Fibroblast of lung (primary cell): ENCODE measurements around the gene FKBP10. TPM values are rescaled to one million over a fixed set of nuclear protein-coding genes. Genes with fewer than 3 reads are reported as not detected.

ENCODE experiments used
- DNase-seq, 2 donors: peaks; one replicate each; pipeline versions ENCODE4 v3.0.0 to v3.0.0-alpha.2; 2010; ENCODE audit warnings: low read depth in 2 of 2
- H2AFZ ChIP-seq: 2 replicates; pipeline ENCODE4 v1.5.1; 2012; ENCODE audit warnings: low read length, control low read depth, inconsistent platforms
- H3K27ac ChIP-seq: 2 replicates; pipeline ENCODE4 v1.5.1; 2011; ENCODE audit warnings: low read length, control low read depth; ENCODE audit not compliant: insufficient read depth
- H3K27me3 ChIP-seq: 2 replicates; pipeline ENCODE4 v1.5.1; 2011; ENCODE audit warnings: mild to moderate bottlenecking, low read length; ENCODE audit not compliant: control insufficient read depth, insufficient read depth
- H3K36me3 ChIP-seq: 2 replicates; pipeline ENCODE4 v1.5.1; 2011; ENCODE audit warnings: low read length; ENCODE audit not compliant: control insufficient read depth, insufficient read depth
- H3K4me1 ChIP-seq: 2 replicates; pipeline ENCODE4 v1.5.1; 2011; ENCODE audit warnings: low read length; ENCODE audit not compliant: control insufficient read depth, insufficient read depth; ENCODE audit errors: extremely low read depth
- H3K4me2 ChIP-seq: 2 replicates; pipeline ENCODE4 v1.5.1; 2011; ENCODE audit warnings: low read length, control low read depth; ENCODE audit not compliant: insufficient read depth; ENCODE audit errors: extremely low read depth
- H3K4me3 ChIP-seq, 4 experiments: fragments of 200-600 bp in 1 of 4; sonication (generic) in 1 of 4; replicated peaks in 1 of 4; 2 replicates each; pipeline ENCODE4 v1.5.1; 2011 to 2016; ENCODE audit warnings: low read length in 4 of 4, low read depth in 3 of 4, mild to moderate bottlenecking in 3 of 4, control low read depth in 2 of 4, inconsistent platforms in 1 of 4, mixed read lengths in 1 of 4; ENCODE audit not compliant: insufficient read depth in 1 of 4; ENCODE audit errors: control extremely low read depth in 1 of 4
- H3K79me2 ChIP-seq: 2 replicates; pipeline ENCODE4 v1.5.1; 2012; ENCODE audit warnings: mild to moderate bottlenecking, low read length, inconsistent platforms; ENCODE audit not compliant: control insufficient read depth, insufficient read depth
- H3K9ac ChIP-seq: 2 replicates; pipeline ENCODE4 v1.5.1; 2011; ENCODE audit warnings: mild to moderate bottlenecking, low read length, control low read depth; ENCODE audit not compliant: insufficient read depth
- H3K9me3 ChIP-seq: 2 replicates; pipeline ENCODE4 v1.5.1; 2012; ENCODE audit warnings: low read depth, low read length; ENCODE audit not compliant: control insufficient read depth, insufficient read depth
- H4K20me1 ChIP-seq: 2 replicates; pipeline ENCODE4 v1.5.1; 2011; ENCODE audit warnings: low read length; ENCODE audit not compliant: control insufficient read depth, insufficient read depth; ENCODE audit errors: extremely low read depth
- CTCF ChIP-seq, 2 donors: IDR thresholded peaks in 1 of 2; conservative IDR thresholded peaks in 1 of 2; 1 replicate in 1 of 2; 2 replicates in 1 of 2; pipeline ENCODE4 v1.5.1; 2011 to 2012; ENCODE audit warnings: low read length in 2 of 2, control low read depth in 1 of 2, inconsistent platforms in 1 of 2, low read depth in 1 of 2, mild to moderate bottlenecking in 1 of 2
- EZH2 ChIP-seq: IDR thresholded peaks from 2 replicates; pipeline ENCODE4 v1.5.1; 2012; ENCODE audit warnings: low read length, control low read depth, mild to moderate bottlenecking; ENCODE audit errors: missing control alignments
- polyA plus RNA-seq, 2 donors: library from polyadenylated mRNA; depleted of rRNA in 1 of 2; stranded (reverse) in 1 of 2; unstranded in 1 of 2; fragments of >200 nt; gene quantifications; 2 replicates each; pipeline ENCODE4 v1.2.1, GENCODE V29; 2011 to 2012; ENCODE audit warnings: missing spikeins in 1 of 2
- total RNA-seq: library from RNA; depleted of rRNA; stranded (reverse); fragments of >200 nt; gene quantifications from 2 replicates; pipeline ENCODE4 v1.2.1, GENCODE V29; 2014

The FKBP10 gene
- total and polyA plus RNA-seq, 2 donors (not counting 1 experiment from before 2014, with no cell fraction given) = 182 to 242 TPM

- no peak overlapping the region for H3K4me2 ChIP-seq
- DNase-seq = no peak
- no peak overlapping the region for H3K27ac ChIP-seq
- H3K4me1 ChIP-seq = peaks cover 13% of the 10 kb centered on the region
- H2AFZ ChIP-seq = no peak overlapping the region
- no peaks in the 10 kb centered on the region for H3K36me3 ChIP-seq
- TF ChIP-seq CTCF (conservative IDR thresholded peaks at IDR 0.05 in 1 of 2, IDR thresholded peaks at IDR 0.05 in 1 of 2; ENCODE audit: low read depth in 1 of 2, low read length in 2 of 2) (no peak), EZH2 (no peak)
- H3K79me2 ChIP-seq = no peaks in the 10 kb centered on the region
- no peaks in the 10 kb centered on the region for H3K27me3 ChIP-seq
- H4K20me1 ChIP-seq = no peaks in the 10 kb centered on the region
- no peaks in the 10 kb centered on the region for H3K9me3 ChIP-seq
- H3K9ac ChIP-seq = no peak overlapping the region
- no peak overlapping the region for H3K4me3 ChIP-seq
Measured at GRCh38 chr17:41796121-41796895, 16.5 kb upstream of the FKBP10 start.

DNA sequence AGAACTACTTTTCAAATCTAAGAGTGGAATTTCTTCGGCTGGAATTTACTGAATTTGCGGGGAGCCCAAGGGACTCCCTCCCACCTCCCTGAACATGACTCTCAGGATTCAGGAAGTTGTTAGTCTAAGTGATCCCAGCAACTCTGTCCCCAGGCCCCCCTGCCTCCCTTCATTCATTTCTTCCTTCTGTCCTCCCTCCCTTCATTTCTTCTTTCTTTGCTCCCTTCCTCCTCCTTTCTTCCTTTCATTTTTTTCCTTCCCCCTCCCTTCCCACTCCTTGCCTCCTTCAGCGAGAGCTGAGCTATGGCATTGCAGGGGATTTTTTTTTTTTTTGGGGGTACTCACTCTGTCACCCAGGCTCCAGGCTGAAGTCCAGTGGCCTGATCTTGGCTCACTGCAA lies 15.4 kb upstream of the FKBP10 start:
- TF ChIP-seq CTCF (conservative IDR thresholded peaks at IDR 0.05 in 1 of 2, IDR thresholded peaks at IDR 0.05 in 1 of 2; ENCODE audit: low read depth in 1 of 2, low read length in 2 of 2) (no peak), EZH2 (no peak)
- H3K4me1 ChIP-seq = peaks cover 15% of the 10 kb centered on the region
- H3K27me3 ChIP-seq = no peaks in the 10 kb centered on the region
- no peaks in the 10 kb centered on the region for H4K20me1 ChIP-seq
- no peak overlapping the region for H3K9ac ChIP-seq
- no peak overlapping the region for H3K27ac ChIP-seq
- peaks cover 1% of the 10 kb centered on the region for H3K36me3 ChIP-seq
- no peak for DNase-seq
- no peak overlapping the region for H3K4me3 ChIP-seq
- H2AFZ ChIP-seq = no peak overlapping the region
- H3K79me2 ChIP-seq = no peaks in the 10 kb centered on the region
- no peaks in the 10 kb centered on the region for H3K9me3 ChIP-seq
- no peak overlapping the region for H3K4me2 ChIP-seq

DNA sequence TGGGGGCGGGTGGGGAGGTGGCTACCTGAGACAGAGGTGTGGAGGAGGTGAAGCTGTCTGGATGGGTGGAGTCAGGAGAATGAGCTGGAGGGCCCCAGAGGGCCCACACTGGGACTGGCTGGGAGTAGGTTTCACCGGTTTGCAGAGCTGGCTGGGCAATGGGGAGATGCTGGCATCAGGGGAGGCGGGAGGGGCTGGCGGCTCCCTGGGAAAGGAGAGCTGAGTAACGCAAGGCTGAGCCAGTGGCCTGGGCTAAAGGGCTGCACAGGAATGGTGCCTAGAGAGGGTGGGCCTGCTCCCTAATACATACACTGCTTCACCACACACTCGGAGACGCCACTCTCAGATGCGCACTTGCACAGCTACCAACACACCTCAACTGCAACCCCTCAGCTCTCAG lies 13.4 kb upstream of the FKBP10 start:
- H3K9me3 ChIP-seq = no peaks in the 10 kb centered on the region
- H3K36me3 ChIP-seq = peaks cover 3% of the 10 kb centered on the region
- peaks cover 3% of the 10 kb centered on the region for H3K4me1 ChIP-seq
- H2AFZ ChIP-seq = no peak overlapping the region
- TF ChIP-seq EZH2 (no peak), CTCF (conservative IDR thresholded peaks at IDR 0.05 in 1 of 2, IDR thresholded peaks at IDR 0.05 in 1 of 2; ENCODE audit: low read depth in 1 of 2, low read length in 2 of 2) (no peak)
- H3K4me2 ChIP-seq = no peak overlapping the region
- H3K27ac ChIP-seq = no peak overlapping the region
- H4K20me1 ChIP-seq = no peaks in the 10 kb centered on the region
- no peaks in the 10 kb centered on the region for H3K79me2 ChIP-seq
- H3K4me3 ChIP-seq = no peak overlapping the region
- no peak overlapping the region for H3K9ac ChIP-seq
- H3K27me3 ChIP-seq = no peaks in the 10 kb centered on the region
- no peak for DNase-seq
